ENCODE data around the gene JPH4. TPM values are rescaled to one million over a fixed set of nuclear protein-coding genes. Genes with fewer than 3 reads are reported as not detected.

JPH4 gene
- polyA plus RNA-seq, 2 of the 4 experiments (the other 2 are of a cell fraction), result 0.05 TPM; not detected in 1

DNA sequence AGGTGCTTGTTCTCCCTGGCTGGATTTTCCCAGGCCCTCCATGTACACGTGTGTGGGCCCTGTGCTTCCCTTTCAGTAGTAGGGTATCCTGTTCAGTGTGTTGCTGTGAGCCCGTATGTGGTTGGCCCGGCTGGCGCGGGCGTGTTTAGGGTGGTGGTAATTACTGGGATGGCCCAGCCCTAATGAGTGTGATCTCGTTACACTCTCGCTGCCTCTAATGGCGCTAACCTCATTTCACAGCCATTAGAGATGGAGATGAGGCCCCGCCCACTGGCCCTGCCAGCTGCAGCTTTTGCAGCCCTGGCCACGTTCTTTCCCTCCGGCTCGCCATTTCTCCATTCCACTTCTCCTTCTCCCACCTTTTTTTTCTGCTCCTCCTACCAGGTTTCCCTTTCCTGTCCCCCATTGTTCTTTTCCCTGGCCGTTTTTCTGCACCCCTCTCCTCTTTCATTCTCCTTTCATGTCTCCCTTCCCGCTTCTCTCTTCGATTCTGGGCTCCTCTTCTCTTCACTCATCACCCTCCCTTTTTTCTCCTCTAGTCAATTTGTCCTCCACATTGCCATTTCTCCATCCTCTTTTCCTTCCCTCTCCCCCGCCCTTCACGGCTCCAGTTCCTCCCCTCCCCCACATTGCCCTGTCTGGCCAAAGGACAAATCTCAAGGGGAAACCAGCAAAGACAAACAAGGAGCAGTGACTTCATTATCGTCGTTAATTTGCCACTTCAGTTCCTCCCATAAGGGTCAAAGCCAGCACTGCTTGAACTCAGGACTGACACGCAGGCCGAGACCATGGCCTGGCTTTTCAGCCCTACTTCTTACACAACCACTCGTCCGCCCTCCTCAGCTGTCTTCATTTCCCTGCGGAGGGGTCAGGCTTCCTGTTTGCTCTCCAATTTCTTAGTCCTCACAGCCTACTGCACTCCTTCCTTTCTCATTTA, 33.8 kb downstream of the JPH4 start:
- Histone ChIP-seq H3K4me3 (no peak overlapping the region), H3K9me3 (no peaks in the 10 kb centered on the region), H3K4me2 (no peak overlapping the region), H3K27ac (no peak overlapping the region), H3K4me1 (no peaks in the 10 kb centered on the region)
- DNase-seq (ENCODE audit: low read depth in 1 of 2, low spot score in 1 of 2) (no peak), FAIRE-seq (no peak), ATAC-seq (no peak)
- ChIA-PET CTCF (interaction anchor here (2.4 to 7.2 kb wide), 2 partner anchors 14 to 15 kb away, joined by 14 to 48 read pairs; no protein-coding TSS in a partner anchor), POLR2A (no interaction called here)
- TF ChIP-seq SREBF2 (IDR thresholded peaks at IDR 0.05), result no peak
- TF ChIP-seq, protein P1, sequence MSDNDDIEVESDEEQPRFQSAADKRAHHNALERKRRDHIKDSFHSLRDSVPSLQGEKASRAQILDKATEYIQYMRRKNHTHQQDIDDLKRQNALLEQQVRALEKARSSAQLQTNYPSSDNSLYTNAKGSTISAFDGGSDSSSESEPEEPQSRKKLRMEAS (IDR thresholded peaks at IDR 0.05), result no peak
- no peak for TF ChIP-seq ZNF302 (CRISPR knock-in tag; IDR thresholded peaks at IDR 0.05)
- TF ChIP-seq CHD4 (IDR thresholded peaks at IDR 0.05; ENCODE audit: borderline replicate concordance), result no peak
- TF ChIP-seq HDAC2 (IDR thresholded peaks at IDR 0.05), result no peak
- TF ChIP-seq BHLHE40 (IDR thresholded peaks at IDR 0.05; ENCODE audit: low read depth, low read length), result no peak
- TF ChIP-seq JUNB (IDR thresholded peaks at IDR 0.05), result no peak
- no peak for TF ChIP-seq EP300 (IDR thresholded peaks at IDR 0.05)
- TF ChIP-seq EHMT2 (IDR thresholded peaks at IDR 0.05; ENCODE audit: low read depth), result no peak
- no peak for TF ChIP-seq HOXB5 (CRISPR knock-in tag; IDR thresholded peaks at IDR 0.05)
- TF ChIP-seq KDM1A (IDR thresholded peaks at IDR 0.05; ENCODE audit: low read depth), result no peak
- TF ChIP-seq CBX2 (IDR thresholded peaks at IDR 0.05; ENCODE audit: borderline replicate concordance, low read depth), result no peak
- no peak for TF ChIP-seq RARB (CRISPR knock-in tag; IDR thresholded peaks at IDR 0.05)
- TF ChIP-seq ZFP36 (IDR thresholded peaks at IDR 0.05; ENCODE audit: borderline replicate concordance, partially characterized antibody), result no peak
- 84% methylated on average over 25 of the region's 25 CpGs for WGBS (ENCODE audit: missing lambda C conversion rate)

DNA sequence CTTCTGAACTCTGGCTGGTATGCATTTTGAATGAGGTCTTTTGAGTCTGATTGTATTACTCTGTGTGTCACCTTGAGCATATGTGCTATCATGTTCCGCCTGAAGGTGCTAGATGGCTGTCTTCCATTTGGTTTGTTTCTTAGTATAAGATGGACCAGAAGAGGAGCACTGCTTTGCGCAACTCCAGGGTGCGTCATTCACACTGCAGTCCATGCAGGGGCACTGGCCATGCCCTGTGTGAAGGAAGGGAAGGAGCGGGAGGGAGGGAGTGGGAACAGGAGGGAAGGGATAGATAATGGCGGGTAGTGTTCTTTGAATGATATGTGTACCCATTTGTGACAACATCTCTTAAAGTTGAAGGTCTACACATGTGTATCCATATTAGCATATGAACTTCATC, 35.2 kb downstream of the JPH4 start:
- CTCF ChIA-PET, result interaction anchor here (1.0 to 7.5 kb wide), 6 partner anchors 9 to 89 kb away, joined by 3 to 74 read pairs (median 4); no protein-coding TSS in a partner anchor
- no peak for FAIRE-seq
- WGBS (ENCODE audit: missing lambda C conversion rate), result 95% methylated on average over 5 of the region's 5 CpGs

DNA sequence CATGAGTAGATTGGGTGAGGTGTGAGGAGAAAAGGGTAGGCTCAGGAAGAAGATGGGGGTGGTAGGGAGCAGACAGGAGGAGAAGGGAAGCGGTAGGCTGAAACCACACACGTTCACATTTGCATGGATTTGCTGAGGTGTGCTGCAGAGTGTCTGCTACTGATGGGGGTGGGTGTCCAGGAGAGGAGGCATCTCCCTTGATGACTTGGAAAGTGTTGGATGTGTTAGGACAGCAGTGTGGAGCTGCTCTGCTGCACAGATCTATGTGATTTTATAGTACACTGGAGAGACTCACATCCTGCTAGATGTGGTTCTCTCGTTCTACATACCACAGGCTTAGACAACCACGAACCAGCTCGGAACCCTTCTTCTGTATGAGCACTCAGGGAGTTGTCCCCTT, 36.3 kb downstream of the JPH4 start:
- Histone ChIP-seq H3K27ac (no peak overlapping the region), H3K9me3 (no peaks in the 10 kb centered on the region), H3K4me3 (no peak overlapping the region), H3K4me2 (no peak overlapping the region), H3K4me1 (no peaks in the 10 kb centered on the region)
- CTCF ChIA-PET, result interaction anchor here (1.0 to 7.5 kb wide), 10 partner anchors 8 to 67 kb away, joined by 3 to 74 read pairs (median 4); no protein-coding TSS in a partner anchor
- DNase-seq (ENCODE audit: low read depth in 1 of 2, low spot score in 1 of 2) (no peak), FAIRE-seq (no peak), ATAC-seq (no peak)
- POLR2A ChIA-PET, result interaction anchor here (1.9 kb wide), 1 partner anchor 13 kb away, joined by 5 read pairs; the partner anchor contains the start of gene THTPA
- 72% methylated on average over 5 of the region's 5 CpGs for WGBS (ENCODE audit: missing lambda C conversion rate)
- TF ChIP-seq PHF8 (IDR thresholded peaks at IDR 0.05; ENCODE audit: borderline replicate concordance, low read depth) (no peak), ZNF302 (CRISPR knock-in tag; IDR thresholded peaks at IDR 0.05) (no peak), POLR2A (IDR thresholded peaks at IDR 0.05; ENCODE audit: low read length) (no peak), HEYL (CRISPR knock-in tag; IDR thresholded peaks at IDR 0.05) (no peak), SMC3 (IDR thresholded peaks at IDR 0.05) (no peak), MYC (IDR thresholded peaks at IDR 0.05; ENCODE audit: borderline replicate concordance, low read length) (no peak), HOXA7 (CRISPR knock-in tag; IDR thresholded peaks at IDR 0.05) (no peak), ZC3H11A (IDR thresholded peaks at IDR 0.05) (no peak), EHF (CRISPR knock-in tag; IDR thresholded peaks at IDR 0.05) (no peak), TP53 (CRISPR knock-in tag; IDR thresholded peaks at IDR 0.05) (no peak), KDM5A (IDR thresholded peaks at IDR 0.05) (no peak)
- TF ChIP-seq, protein P2, sequence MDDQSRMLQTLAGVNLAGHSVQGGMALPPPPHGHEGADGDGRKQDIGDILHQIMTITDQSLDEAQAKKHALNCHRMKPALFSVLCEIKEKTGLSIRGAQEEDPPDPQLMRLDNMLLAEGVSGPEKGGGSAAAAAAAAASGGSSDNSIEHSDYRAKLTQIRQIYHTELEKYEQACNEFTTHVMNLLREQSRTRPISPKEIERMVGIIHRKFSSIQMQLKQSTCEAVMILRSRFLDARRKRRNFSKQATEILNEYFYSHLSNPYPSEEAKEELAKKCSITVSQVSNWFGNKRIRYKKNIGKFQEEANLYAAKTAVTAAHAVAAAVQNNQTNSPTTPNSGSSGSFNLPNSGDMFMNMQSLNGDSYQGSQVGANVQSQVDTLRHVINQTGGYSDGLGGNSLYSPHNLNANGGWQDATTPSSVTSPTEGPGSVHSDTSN (IDR thresholded peaks at IDR 0.05), result no peak
- TF ChIP-seq, protein P3, sequence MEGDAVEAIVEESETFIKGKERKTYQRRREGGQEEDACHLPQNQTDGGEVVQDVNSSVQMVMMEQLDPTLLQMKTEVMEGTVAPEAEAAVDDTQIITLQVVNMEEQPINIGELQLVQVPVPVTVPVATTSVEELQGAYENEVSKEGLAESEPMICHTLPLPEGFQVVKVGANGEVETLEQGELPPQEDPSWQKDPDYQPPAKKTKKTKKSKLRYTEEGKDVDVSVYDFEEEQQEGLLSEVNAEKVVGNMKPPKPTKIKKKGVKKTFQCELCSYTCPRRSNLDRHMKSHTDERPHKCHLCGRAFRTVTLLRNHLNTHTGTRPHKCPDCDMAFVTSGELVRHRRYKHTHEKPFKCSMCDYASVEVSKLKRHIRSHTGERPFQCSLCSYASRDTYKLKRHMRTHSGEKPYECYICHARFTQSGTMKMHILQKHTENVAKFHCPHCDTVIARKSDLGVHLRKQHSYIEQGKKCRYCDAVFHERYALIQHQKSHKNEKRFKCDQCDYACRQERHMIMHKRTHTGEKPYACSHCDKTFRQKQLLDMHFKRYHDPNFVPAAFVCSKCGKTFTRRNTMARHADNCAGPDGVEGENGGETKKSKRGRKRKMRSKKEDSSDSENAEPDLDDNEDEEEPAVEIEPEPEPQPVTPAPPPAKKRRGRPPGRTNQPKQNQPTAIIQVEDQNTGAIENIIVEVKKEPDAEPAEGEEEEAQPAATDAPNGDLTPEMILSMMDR (IDR thresholded peaks at IDR 0.05), result no peak
- TF ChIP-seq, protein P4, sequence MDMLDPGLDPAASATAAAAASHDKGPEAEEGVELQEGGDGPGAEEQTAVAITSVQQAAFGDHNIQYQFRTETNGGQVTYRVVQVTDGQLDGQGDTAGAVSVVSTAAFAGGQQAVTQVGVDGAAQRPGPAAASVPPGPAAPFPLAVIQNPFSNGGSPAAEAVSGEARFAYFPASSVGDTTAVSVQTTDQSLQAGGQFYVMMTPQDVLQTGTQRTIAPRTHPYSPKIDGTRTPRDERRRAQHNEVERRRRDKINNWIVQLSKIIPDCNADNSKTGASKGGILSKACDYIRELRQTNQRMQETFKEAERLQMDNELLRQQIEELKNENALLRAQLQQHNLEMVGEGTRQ (IDR thresholded peaks at IDR 0.05), result no peak

More for the DNA sequence above, 35.2 kb downstream of the JPH4 start:
- ATAC-seq, result no peak
- Histone ChIP-seq H3K27ac (no peak overlapping the region), H3K4me2 (no peak overlapping the region), H3K4me3 (no peak overlapping the region), H3K4me1 (no peaks in the 10 kb centered on the region), H3K9me3 (no peaks in the 10 kb centered on the region)
- POLR2A ChIA-PET, result no interaction called here
- no peak for DNase-seq (ENCODE audit: low read depth in 1 of 2, low spot score in 1 of 2)
- TF ChIP-seq MYC (IDR thresholded peaks at IDR 0.05; ENCODE audit: borderline replicate concordance, low read length) (no peak), RCOR1 (IDR thresholded peaks at IDR 0.05; ENCODE audit: low read depth, low read length) (no peak)
- TF ChIP-seq, protein P5, sequence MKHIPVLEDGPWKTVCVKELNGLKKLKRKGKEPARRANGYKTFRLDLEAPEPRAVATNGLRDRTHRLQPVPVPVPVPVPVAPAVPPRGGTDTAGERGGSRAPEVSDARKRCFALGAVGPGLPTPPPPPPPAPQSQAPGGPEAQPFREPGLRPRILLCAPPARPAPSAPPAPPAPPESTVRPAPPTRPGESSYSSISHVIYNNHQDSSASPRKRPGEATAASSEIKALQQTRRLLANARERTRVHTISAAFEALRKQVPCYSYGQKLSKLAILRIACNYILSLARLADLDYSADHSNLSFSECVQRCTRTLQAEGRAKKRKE (CRISPR knock-in tag; IDR thresholded peaks at IDR 0.05; ENCODE audit: low read depth), result no peak

All from A549 (cell line).